GM19395 (cell line): Measurements from ENCODE around the gene TSEN54.

Experiments used
- ATAC-seq: cut with Tn5 transposase; IDR thresholded peaks from one replicate; pipeline ENCODE4 v1.9.1; 2021; ENCODE audit warnings: mild to moderate bottlenecking, moderate library complexity; ENCODE audit not compliant: unreplicated experiment

The TSEN54 gene

DNA sequence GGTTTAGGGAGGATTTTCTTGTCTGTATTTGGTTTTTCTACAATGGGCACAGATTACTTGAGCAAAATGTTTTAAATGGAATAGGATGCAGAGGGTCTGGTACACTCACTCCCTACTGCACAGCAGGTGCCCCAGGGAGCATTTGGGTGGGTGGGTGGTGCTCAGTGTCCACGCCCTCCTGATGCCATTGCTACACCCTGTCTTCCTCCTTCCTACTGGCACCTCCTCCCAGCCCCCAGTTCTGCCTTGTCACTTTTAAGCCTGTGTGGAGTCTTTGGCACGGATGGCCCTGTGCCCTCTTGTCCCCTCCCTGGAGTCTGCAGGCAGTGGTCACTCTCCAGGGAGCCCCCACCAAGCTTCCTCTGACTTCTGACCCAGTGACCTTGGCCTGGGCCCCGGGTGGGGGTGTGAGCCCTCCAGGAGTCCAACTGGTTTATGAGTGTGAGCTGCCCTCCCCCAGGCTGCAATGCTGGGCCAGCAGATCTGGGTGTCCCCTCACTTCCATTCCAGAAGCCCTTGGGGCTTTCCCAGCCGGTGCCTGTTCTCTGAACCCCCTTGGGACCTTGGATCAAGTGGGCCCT, 24.7 kb downstream of the TSEN54 start:
- ATAC-seq = no peak

GRCh38 chr17:75542229-75542628, 25.9 kb downstream of the TSEN54 start:
- no peak for ATAC-seq

- ATAC-seq = no peak
These were observed 26.5 kb downstream of the TSEN54 start for GRCh38 chr17:75542728-75543336.

- ATAC-seq = no peak
These were observed 27.9 kb downstream of the TSEN54 start for GRCh38 chr17:75544250-75544649.

GRCh38 chr17:75546181-75546580, 29.9 kb downstream of the TSEN54 start:
- ATAC-seq = no peak

- no peak for ATAC-seq
These were observed 30.8 kb downstream of the TSEN54 start for GRCh38 chr17:75547091-75547490.

DNA sequence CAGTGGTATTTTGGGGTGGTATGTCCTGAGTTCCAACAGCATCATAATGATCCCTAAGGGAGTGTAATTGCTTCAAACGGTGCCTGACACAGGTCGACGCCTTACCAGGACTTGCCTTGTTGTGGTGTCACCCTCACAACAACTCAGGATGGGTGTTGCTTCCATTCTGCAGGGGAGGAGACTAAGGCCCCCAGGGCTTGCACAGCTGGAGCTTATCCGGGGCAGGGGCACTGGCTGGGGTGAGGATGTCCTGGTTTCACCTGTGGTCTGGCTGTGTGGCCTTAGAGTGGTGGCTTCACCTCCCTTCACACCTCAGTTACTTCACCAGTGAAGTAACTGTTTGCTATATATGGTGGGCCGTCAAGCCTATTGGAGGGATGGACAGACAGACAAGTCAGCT, 32.5 kb downstream of the TSEN54 start:
- ATAC-seq = no peak

- no peak for ATAC-seq
These were observed 33.2 kb downstream of the TSEN54 start for GRCh38 chr17:75549246-75550138.

- ATAC-seq = no peak
These were observed 33.8 kb downstream of the TSEN54 start for GRCh38 chr17:75550139-75550465.

GRCh38 chr17:75551266-75551665, 34.9 kb downstream of the TSEN54 start:
- no peak for ATAC-seq

- ATAC-seq = no peak
These were observed 36.3 kb downstream of the TSEN54 start for GRCh38 chr17:75552425-75553294.

DNA sequence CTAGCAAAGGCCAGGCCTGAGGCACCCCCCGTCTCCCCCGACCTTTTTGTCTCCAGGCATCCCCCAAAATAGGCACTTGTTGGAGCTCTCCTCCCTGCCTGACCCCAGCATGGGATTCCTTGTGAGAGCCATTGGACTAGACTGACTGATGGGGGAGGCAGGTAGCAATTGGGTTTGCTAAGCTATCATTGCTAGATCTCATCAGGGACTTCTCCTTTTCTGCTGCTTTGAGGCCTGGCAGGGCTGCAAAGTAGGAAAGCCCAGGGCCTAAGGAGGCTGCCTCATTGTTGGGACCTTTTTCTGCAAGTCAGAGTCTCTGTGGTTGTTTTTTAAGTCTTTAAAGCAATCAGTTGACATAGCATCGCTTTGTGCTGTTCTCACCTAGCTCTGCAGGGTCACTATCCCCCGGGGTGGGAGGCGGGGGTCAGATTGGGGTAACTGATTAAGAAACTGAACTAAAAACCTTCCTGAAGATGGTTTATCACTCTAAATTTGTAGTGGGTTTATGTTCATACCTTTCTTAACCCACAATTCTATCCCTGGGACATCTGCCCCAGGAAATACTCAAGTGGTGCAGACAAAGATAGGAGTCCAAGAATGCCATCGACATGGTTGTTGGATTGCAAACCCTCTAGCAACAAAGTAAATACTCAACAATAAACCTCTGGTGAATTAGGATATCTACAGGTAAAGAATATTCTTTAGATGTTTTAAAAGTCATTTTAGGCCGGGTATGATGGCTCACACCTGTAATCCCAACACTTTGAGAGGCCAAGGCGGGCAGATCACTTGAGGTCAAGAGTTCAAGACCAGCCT, 37.2 kb downstream of the TSEN54 start:
- ATAC-seq = no peak

GRCh38 chr17:75555679-75556153, 39.4 kb downstream of the TSEN54 start:
- no peak for ATAC-seq

DNA sequence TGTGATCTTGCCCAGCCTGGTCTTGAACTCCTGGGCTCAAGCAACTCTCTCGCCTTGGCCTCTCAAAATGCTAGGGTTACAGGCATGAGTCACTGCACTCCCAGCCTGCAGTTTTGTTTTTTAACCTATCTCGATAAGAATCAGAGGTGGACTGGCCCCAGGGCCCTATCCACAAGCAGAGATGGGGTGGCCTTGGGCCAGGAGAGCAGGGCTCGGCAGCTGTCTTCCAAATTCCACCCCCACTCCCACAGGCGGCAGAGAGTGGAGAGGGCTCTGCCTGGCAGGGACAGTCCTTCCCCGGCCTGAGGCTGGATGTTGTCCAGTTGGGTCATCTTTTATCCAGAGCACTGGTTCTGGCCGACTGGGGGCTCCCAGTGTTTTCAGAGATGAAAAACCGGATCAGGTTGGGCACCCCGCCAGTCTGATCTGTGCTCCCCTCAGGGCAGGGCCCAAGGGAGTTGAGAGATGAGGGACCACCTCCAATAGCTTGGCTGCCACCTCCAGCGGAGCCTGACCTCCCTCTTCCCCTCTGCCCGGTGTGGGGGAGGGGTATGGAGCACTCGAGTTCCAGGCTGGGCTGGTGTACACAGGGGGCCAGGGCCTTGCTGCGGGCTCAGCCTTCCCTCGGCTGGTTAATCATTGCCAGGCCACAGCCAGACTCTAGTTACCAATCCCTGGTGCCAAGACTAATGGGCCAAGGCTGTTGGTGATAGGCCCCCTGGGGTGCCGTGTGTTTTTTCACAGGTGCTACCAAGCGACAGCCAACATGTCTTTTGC, 40.9 kb downstream of the TSEN54 start:
- ATAC-seq = no peak

DNA sequence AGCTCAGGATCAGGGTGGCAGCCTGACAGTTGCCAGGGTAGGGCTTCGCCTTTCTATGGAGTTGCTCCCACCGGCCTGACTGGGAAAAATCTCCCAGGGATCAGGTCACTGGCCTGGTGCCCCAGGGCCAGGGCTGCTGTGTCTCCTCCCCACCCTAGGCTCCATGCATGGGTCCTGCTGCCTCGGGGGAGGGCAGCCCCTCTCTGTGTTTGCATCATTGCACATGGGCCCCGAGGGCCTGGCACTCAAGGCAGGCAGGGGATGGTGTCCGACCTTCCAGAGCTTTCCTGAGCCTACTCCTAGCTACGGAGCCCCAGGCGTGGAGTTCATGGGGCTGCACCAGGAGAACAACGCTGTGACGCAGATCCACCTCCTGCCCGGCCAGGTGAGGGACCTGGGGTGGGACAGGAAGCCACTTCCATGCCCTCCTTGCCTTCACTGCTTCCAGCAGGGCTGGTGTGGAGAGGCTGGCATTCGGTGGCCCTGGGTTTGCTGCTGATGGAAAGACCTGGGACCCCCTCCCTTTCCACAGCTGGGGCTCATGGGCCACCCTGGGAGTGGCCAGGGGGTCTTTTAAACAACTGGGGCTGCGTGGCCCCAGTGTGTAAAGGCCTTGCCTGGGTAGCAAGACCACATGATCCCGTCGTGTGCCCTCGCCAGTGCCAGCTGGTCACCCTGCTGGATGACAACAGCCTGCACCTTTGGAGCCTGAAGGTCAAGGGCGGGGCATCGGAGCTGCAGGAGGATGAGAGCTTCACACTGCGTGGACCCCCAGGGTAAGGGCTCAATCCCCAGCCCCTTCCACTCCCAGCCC, 41.7 kb downstream of the TSEN54 start:
- no peak for ATAC-seq

GRCh38 chr17:75558666-75559530, 42.6 kb downstream of the TSEN54 start:
- ATAC-seq = no peak

DNA sequence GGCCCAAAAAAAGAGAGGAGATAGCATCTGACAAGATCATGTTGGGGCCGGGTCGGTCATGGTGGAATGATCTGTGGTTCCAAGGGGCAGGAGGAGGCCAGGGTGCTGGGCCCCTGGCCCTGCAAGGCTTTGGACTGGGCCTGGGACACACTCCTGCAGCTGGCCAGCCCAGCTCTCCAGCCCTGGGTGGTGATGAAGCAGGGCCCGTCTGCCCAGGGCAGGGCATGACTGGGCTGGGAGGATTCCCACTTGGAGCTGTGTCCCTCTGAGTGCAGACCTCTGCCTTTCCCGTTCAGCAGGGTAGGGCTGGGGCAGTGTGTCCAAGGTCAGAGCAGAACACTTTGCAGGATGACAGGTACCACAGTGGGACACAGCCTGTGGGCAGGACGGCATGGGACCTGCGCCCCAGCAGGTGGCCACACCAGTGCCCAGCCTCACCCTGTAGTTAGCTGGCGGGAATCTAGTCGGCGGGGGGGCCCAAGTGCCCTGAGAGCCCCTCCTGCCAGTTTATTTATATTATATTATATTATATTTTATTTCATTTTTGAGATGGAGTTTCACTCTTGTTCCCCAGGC, 43.7 kb downstream of the TSEN54 start:
- no peak for ATAC-seq
